Measurements from ENCODE around the gene UNC5A. TPM values are rescaled to one million over a fixed set of nuclear protein-coding genes. Genes with fewer than 3 reads are reported as not detected.

Gene UNC5A
- total and polyA plus RNA-seq, 2 of the 8 experiments (the other 6 are each of a cell fraction or from before 2014, with no cell fraction given) = 4.0 to 7.6 TPM

- no peak for TF ChIP-seq KDM5A (IDR thresholded peaks at IDR 0.05; ENCODE audit: low read length)
- no peak for TF ChIP-seq EGR1 (IDR thresholded peaks at IDR 0.05; ENCODE audit: borderline replicate concordance, low read depth, low read length)
- no peak for TF ChIP-seq TEAD4 (IDR thresholded peaks at IDR 0.05; ENCODE audit: low read depth, low read length)
- TF ChIP-seq SIX5 (IDR thresholded peaks at IDR 0.05; ENCODE audit: low read depth, low read length) = no peak
Observed at GRCh38 chr5:176822793-176823481, 12.6 kb downstream of the UNC5A start (continued).

All from H1 (cell line).